GM12878 (cell line): Measurements from ENCODE around the gene NAA60. TPM values are rescaled to one million over a fixed set of nuclear protein-coding genes. Genes with fewer than 3 reads are reported as not detected.
A peak's percentile ranks its signal among the peaks of the same experiment; 100 is the strongest.

Experiments
- ATAC-seq: fragments of 200-7000 bp; cut with Tn5 transposase; 3 replicates; pipeline ENCODE4 v1.9.1; 2020; ENCODE audit warnings: mild to moderate bottlenecking, moderate library complexity
- BruUV-seq: library from RNA; stranded (reverse); fragments of 400-500 nt; replicated peaks from 2 replicates; lab custom pipeline; 2021; lab: Mats Ljungman, UMichigan
- CTCF ChIA-PET: fragments of 300-600 bp; sonication (Branson Sonifier 250); formaldehyde crosslinking; extraction: SDS; loops from one replicate; lab custom pipeline; 2021; ENCODE audit warnings: inconsistent platforms; lab: Yijun Ruan, JAX
- POLR2A ChIA-PET: fragments of 350-600 bp; formaldehyde crosslinking; extraction: SDS; loops from one replicate; lab custom pipeline; 2021; ENCODE audit warnings: inconsistent platforms; lab: Charles Lee
- RAD21 ChIA-PET: fragments of 300-600 bp; sonication (Branson Sonifier 250); formaldehyde crosslinking; loops from one replicate; lab custom pipeline; 2023; ENCODE audit warnings: antibody characterized with exemption; ENCODE audit not compliant: unreplicated experiment; lab: Charles Lee
- SMC1A ChIA-PET: fragments of 300-600 bp; sonication (Branson Sonifier 250); formaldehyde crosslinking; loops from one replicate; lab custom pipeline; 2023; ENCODE audit not compliant: unreplicated experiment, uncharacterized antibody; lab: Charles Lee
- DNase-seq: peaks from one replicate; pipeline ENCODE4 v3.0.0-alpha.2; 2011; ENCODE audit warnings: low read depth, low spot score
- FAIRE-seq: peaks from 3 replicates; lab custom pipeline; 2011; peaks lifted over from hg19 to GRCh38; lab: Jason Lieb, UNC
- H2AFZ ChIP-seq: 2 replicates; pipeline ENCODE4 v1.6.0; 2011; ENCODE audit warnings: low read depth, low read length, control low read depth; ENCODE audit not compliant: control insufficient read depth
- H3K27ac ChIP-seq: 2 replicates; pipeline ENCODE4 v1.5.1; 2011; ENCODE audit warnings: control low read depth; ENCODE audit not compliant: control insufficient read depth, insufficient read depth
- H3K27me3 ChIP-seq, 2 experiments: replicated peaks in 1 of 2; 2 replicates each; pipeline versions ENCODE4 v1.6.0 to v1.6.1; 2011; ENCODE audit warnings: low read length in 1 of 2; ENCODE audit not compliant: control insufficient read depth in 2 of 2, insufficient read depth in 2 of 2
- H3K36me3 ChIP-seq, 2 experiments: 2 replicates each; pipeline ENCODE4 v1.5.1; 2011; ENCODE audit warnings: low read length in 1 of 2; ENCODE audit not compliant: control insufficient read depth in 2 of 2, insufficient read depth in 2 of 2
- H3K4me1 ChIP-seq: 2 replicates; pipeline ENCODE4 v1.6.1; 2011; ENCODE audit warnings: mild to moderate bottlenecking, low read length, moderate library complexity, mixed read lengths; ENCODE audit not compliant: control insufficient read depth, insufficient read depth
- H3K4me2 ChIP-seq: 2 replicates; pipeline ENCODE4 v1.6.0; 2011; ENCODE audit warnings: control low read depth; ENCODE audit not compliant: control insufficient read depth, insufficient read depth
- H3K4me3 ChIP-seq: fragments of 200-600 bp; sonication (generic); 2 replicates; pipeline ENCODE4 v1.5.1; 2016
- H3K79me2 ChIP-seq: 2 replicates; pipeline ENCODE4 v1.6.0; 2011; ENCODE audit warnings: low read length; ENCODE audit not compliant: control insufficient read depth, insufficient read depth
- H3K9ac ChIP-seq: 2 replicates; pipeline ENCODE4 v1.8.0; 2011; ENCODE audit warnings: low read length, control low read depth, mixed read lengths; ENCODE audit not compliant: control insufficient read depth, insufficient read depth
- H3K9me3 ChIP-seq: replicated peaks from 3 replicates; pipeline ENCODE4 v1.5.1; 2011; ENCODE audit warnings: mild to moderate bottlenecking, low read length; ENCODE audit not compliant: control insufficient read depth, insufficient read depth
- H4K20me1 ChIP-seq: 2 replicates; pipeline ENCODE4 v1.6.0; 2011; ENCODE audit not compliant: control insufficient read depth, insufficient read depth
- BHLHE40 ChIP-seq, 2 experiments: fragments of 450-650 bp in 1 of 2; IDR thresholded peaks; 2 replicates each; pipeline ENCODE4 v1.6.1; 2011 to 2017; ENCODE audit warnings: low read depth in 2 of 2, borderline replicate concordance in 1 of 2, improper control_type of control experiment in 1 of 2, low read length in 1 of 2, mild to moderate bottlenecking in 1 of 2
- CBX5 ChIP-seq: sonication (generic); IDR thresholded peaks from 2 replicates; pipeline ENCODE4 v1.6.1; 2016; ENCODE audit warnings: low read depth, moderate library complexity, mild to moderate bottlenecking, inconsistent platforms
- CREB1 ChIP-seq: IDR thresholded peaks from 2 replicates; pipeline ENCODE4 v1.6.1; 2012; ENCODE audit warnings: low read depth, mild to moderate bottlenecking, inconsistent platforms
- E2F4 ChIP-seq: IDR thresholded peaks from 2 replicates; pipeline ENCODE4 v1.6.1; 2012; ENCODE audit warnings: low read depth, low read length, improper control_type of control experiment
- ESRRA ChIP-seq: IDR thresholded peaks from 2 replicates; pipeline ENCODE4 v1.6.1; 2012; ENCODE audit warnings: mild to moderate bottlenecking, low read length, improper control_type of control experiment
- ETV6 ChIP-seq, 2 experiments: fragments of 450-650 bp in 1 of 2; IDR thresholded peaks in 1 of 2; conservative IDR thresholded peaks in 1 of 2; 2 replicates each; pipeline ENCODE4 v1.6.1; 2014; ENCODE audit warnings: antibody characterized with exemption in 1 of 2, borderline replicate concordance in 1 of 2, low read depth in 1 of 2, mild to moderate bottlenecking in 1 of 2, moderate library complexity in 1 of 2
- JUNB ChIP-seq: IDR thresholded peaks from 2 replicates; pipeline ENCODE4 v1.6.1; 2016; ENCODE audit warnings: antibody characterized with exemption, mild to moderate bottlenecking
- NRF1 ChIP-seq: conservative IDR thresholded peaks from 2 replicates; pipeline ENCODE4 v1.6.1; 2011; ENCODE audit warnings: mild to moderate bottlenecking, low read depth, low read length, improper control_type of control experiment
- PML ChIP-seq: IDR thresholded peaks from 2 replicates; pipeline ENCODE4 v1.6.1; 2012; ENCODE audit warnings: low read length, inconsistent platforms
- RAD21 ChIP-seq: IDR thresholded peaks from 2 replicates; pipeline ENCODE4 v1.6.1; 2011; ENCODE audit warnings: mild to moderate bottlenecking, low read depth, low read length, moderate library complexity; ENCODE audit not compliant: insufficient read depth
- RAD51 ChIP-seq: fragments of 450-650 bp; IDR thresholded peaks from 2 replicates; pipeline ENCODE4 v1.6.1; 2016; ENCODE audit warnings: moderate library complexity, mild to moderate bottlenecking, inconsistent platforms
- SIX5 ChIP-seq: IDR thresholded peaks from 2 replicates; pipeline ENCODE4 v1.6.1; 2011; ENCODE audit warnings: mild to moderate bottlenecking, low read depth, low read length, moderate library complexity; ENCODE audit not compliant: severe bottlenecking
- SMC3 ChIP-seq: IDR thresholded peaks from 2 replicates; pipeline ENCODE4 v1.6.1; 2011; ENCODE audit warnings: low read length, improper control_type of control experiment, borderline replicate concordance
- ZNF24 ChIP-seq: fragments of 450-650 bp; IDR thresholded peaks from 2 replicates; pipeline ENCODE4 v1.6.1; 2017; ENCODE audit warnings: antibody characterized with exemption, mild to moderate bottlenecking
- WGBS: methylation state at CpG from one replicate; pipeline ENCODE4 v1.1.6; 2016; ENCODE audit warnings: low lambda C conversion rate; ENCODE audit not compliant: insufficient replicate concordance, insufficient coverage; ENCODE audit errors: missing lambda C conversion rate; 5-methylcytosine and 5-hydroxymethylcytosine counted together
- in situ Hi-C: fragments of 300-500 bp; cut with MboI; formaldehyde crosslinking; loops from 9 replicates; pipeline ENCODE4 v1.14.3; 2018; ENCODE audit warnings: mixed read lengths
- intact Hi-C: fragments of 100-400 bp; cut with micrococcal nuclease; formaldehyde crosslinking; loops from one replicate; pipeline ENCODE4 v1.14.2; 2022; ENCODE audit not compliant: unreplicated experiment
- polyA plus RNA-seq, 11 experiments: library from polyadenylated mRNA; depleted of rRNA in 4 of 11; unstranded in 6 of 11; stranded (reverse) in 5 of 11; fragments of >200 nt; fragmentation: Nextera tagmentation in 4 of 11; fragmentation: Illumina TruSeq in 1 of 11; extraction: Ambion mirVana in 4 of 11; extraction: Trizol in 1 of 11; gene quantifications; 1 replicate in 1 of 11; 2 replicates in 10 of 11; pipeline versions ENCODE4 v1.2.1 to v1.2.3, GENCODE V29; 2011 to 2016; ENCODE audit warnings: inconsistent platforms in 2 of 11, missing spikeins in 2 of 11, low read depth in 1 of 11
- total RNA-seq, 4 experiments: library from RNA; depleted of rRNA in 3 of 4; stranded (reverse); fragments of >200 nt in 3 of 4; fragmentation: Illumina TruSeq in 1 of 4; extraction: Trizol in 1 of 4; gene quantifications; 2 replicates each; pipeline versions ENCODE4 v1.2.1 to v1.2.3, GENCODE V29; 2013 to 2021

The NAA60 gene
- total and polyA plus RNA-seq, 10 of the 15 experiments (the other 5 are each of a cell fraction or from before 2014, with no cell fraction given): 6.2 to 43.1 (median 34.6) TPM

- ATAC-seq: no peak
- RAD21 ChIA-PET: interaction anchor here (0.6 kb wide), 1 partner anchor 184 kb away, joined by 3 read pairs; no protein-coding TSS in a partner anchor
- H3K9ac ChIP-seq: no peak overlapping the region
- no peak for FAIRE-seq
- WGBS: 82% methylated on average over 8 of the region's 8 CpGs
- intact Hi-C loops: loop anchor here (5.0 kb wide), 1 partner anchor 42 kb away; the partner anchor contains the start of gene CLUAP1
- H4K20me1 ChIP-seq: peaks cover 2% of the 10 kb centered on the region; the same call in 1 of the 2 replicates
- no peak for DNase-seq
- H3K4me2 ChIP-seq: peak overlapping the region; percentile 31; the same call in 1 of the 2 replicates
- H2AFZ ChIP-seq: no peak overlapping the region
- no peaks in the 10 kb centered on the region; the same call in 2 of the 3 replicates for H3K9me3 ChIP-seq
- no peak overlapping the region for H3K4me3 ChIP-seq
- POLR2A ChIA-PET: interaction anchor here (1.0 kb wide), 1 partner anchor 17 kb away, joined by 3 read pairs; the partner anchor contains the start of genes NAA60 and ZNF597
- H3K27me3 ChIP-seq: no peaks in the 10 kb centered on the region
- peaks cover 21% of the 10 kb centered on the region for H3K4me1 ChIP-seq
- SMC1A ChIA-PET: interaction anchor here (1.5 kb wide), 1 partner anchor 177 kb away, joined by 4 read pairs; the partner anchor contains the start of gene ZNF263
- in situ Hi-C loops: no loop called here
- H3K27ac ChIP-seq: no peak overlapping the region
- TF ChIP-seq CBX5 (no peak), RAD21 (no peak)
- TF ChIP-seq, all 136 proteins: peak for 0
- Histone ChIP-seq H3K36me3 (peaks cover 0 to 5% of the 10 kb centered on the region in 2 experiments; a peak in 3 of 4 replicates), H3K79me2 (peaks cover 73% of the 10 kb centered on the region)
- CTCF ChIA-PET: interaction anchor here (1.0 to 2.9 kb wide), 3 partner anchors 35 to 331 kb away, joined by 3 to 12 read pairs (median 9); partner anchors contain the start of gene C16orf90
- BruUV-seq: no TSS peak
Measured at GRCh38 chr16:3460585-3460984, 17.1 kb downstream of the NAA60 start.

- no peak for DNase-seq
- TF ChIP-seq ESRRA: no peak
- no peak for TF ChIP-seq NRF1
- TF ChIP-seq JUNB: no peak
- no peak for TF ChIP-seq CREB1
- no peak for TF ChIP-seq ETV6 (conservative IDR thresholded peaks at IDR 0.05 in 1 of 2, IDR thresholded peaks at IDR 0.05 in 1 of 2; ENCODE audit: borderline replicate concordance in 1 of 2, low read depth in 1 of 2)
- no peak for TF ChIP-seq E2F4
- no peak for TF ChIP-seq PML
- TF ChIP-seq ZNF24: no peak
- TF ChIP-seq SMC3: 0 out of 2 replicates have a peak, but pooled peaks have one; percentile 17
- no peak for TF ChIP-seq BHLHE40 (IDR thresholded peaks at IDR 0.05; ENCODE audit: borderline replicate concordance in 1 of 2, low read depth in 2 of 2, low read length in 1 of 2)
- TF ChIP-seq SIX5: no peak
- TF ChIP-seq RAD51: no peak
Measured at GRCh38 chr16:3461151-3461550, 17.7 kb downstream of the NAA60 start.

More at GRCh38 chr16:3461151-3461550, 17.7 kb downstream of the NAA60 start:
- in situ Hi-C loops (no loop called here), intact Hi-C loops (loop anchor here (5.0 kb wide), 1 partner anchor 41 kb away; the partner anchor contains the start of gene CLUAP1)
- H3K9ac ChIP-seq: no peak overlapping the region
- no peaks in the 10 kb centered on the region for H3K27me3 ChIP-seq
- FAIRE-seq (no peak), ATAC-seq (peak; percentile 4; the same call in 1 of the 3 replicates)
- H3K79me2 ChIP-seq: peaks cover 78% of the 10 kb centered on the region
- peaks cover 21% of the 10 kb centered on the region for H3K4me1 ChIP-seq
- ChIA-PET CTCF (interaction anchor here (0.9 to 2.9 kb wide), 6 partner anchors 34 to 331 kb away, joined by 3 to 12 read pairs (median 4); partner anchors contain the start of genes C16orf90 and ZNF174), SMC1A (interaction anchor here (0.6 to 1.5 kb wide), 3 partner anchors 17 to 177 kb away, joined by 3 to 4 read pairs (median 3); partner anchors contain the start of genes NAA60, ZNF263 and ZNF597), POLR2A (interaction anchor here (0.7 kb wide), 1 partner anchor 157 kb away, joined by 4 read pairs; no protein-coding TSS in a partner anchor), RAD21 (no interaction called here)
- no TSS peak for BruUV-seq
- WGBS: 74% methylated on average over 8 of the region's 8 CpGs
- H2AFZ ChIP-seq: no peak overlapping the region
- H3K27ac ChIP-seq: no peak overlapping the region
- H3K4me3 ChIP-seq: peak overlapping the region; percentile 1; the same call in 1 of the 2 replicates
- H3K36me3 ChIP-seq: peaks cover 0 to 9% of the 10 kb centered on the region in 2 experiments; a peak in 3 of 4 replicates
- H3K9me3 ChIP-seq: no peaks in the 10 kb centered on the region; the same call in 2 of the 3 replicates
- H3K4me2 ChIP-seq: peak overlapping the region; percentile 41
- H4K20me1 ChIP-seq: peaks cover 2% of the 10 kb centered on the region; the same call in 1 of the 2 replicates
